Embryonic facial prominence (tissue), 1 donor: ENCODE data around the gene BICD2.

Source experiments
- DNase-seq: peaks from one replicate; pipeline ENCODE4 v3.0.0-alpha.2; 2016; ENCODE audit errors: extremely low spot score

Gene BICD2

GRCh38 chr9:92714787-92715487 is 49.7 kb downstream of the BICD2 start:
- DNase-seq, result no peak

GRCh38 chr9:92714016-92714415 is 50.6 kb downstream of the BICD2 start:
- DNase-seq, result no peak

- no peak for DNase-seq
Observed at GRCh38 chr9:92713528-92713927, 51.1 kb downstream of the BICD2 start.

GRCh38 chr9:92712767-92713166 is 51.9 kb downstream of the BICD2 start:
- no peak for DNase-seq

GRCh38 chr9:92711844-92712243 is 52.8 kb downstream of the BICD2 start:
- DNase-seq, result no peak

GRCh38 chr9:92711146-92711545 is 53.5 kb downstream of the BICD2 start:
- no peak for DNase-seq

GRCh38 chr9:92710368-92710767 is 54.3 kb downstream of the BICD2 start:
- DNase-seq, result no peak

- no peak for DNase-seq
Observed at GRCh38 chr9:92709954-92710353, 54.7 kb downstream of the BICD2 start.

GRCh38 chr9:92709240-92709639 is 55.4 kb downstream of the BICD2 start:
- no peak for DNase-seq

- DNase-seq, result no peak
Observed at GRCh38 chr9:92707530-92707929, 57.1 kb downstream of the BICD2 start.

- no peak for DNase-seq
Observed at GRCh38 chr9:92706218-92706940, 58.3 kb downstream of the BICD2 start.

GRCh38 chr9:92704528-92704927 is 60.1 kb downstream of the BICD2 start:
- no peak for DNase-seq

- DNase-seq, result no peak
Observed at GRCh38 chr9:92696619-92697018, 68.0 kb downstream of the BICD2 start.

- no peak for DNase-seq
Observed at GRCh38 chr9:92686954-92687353, 77.7 kb downstream of the BICD2 start.

- no peak for DNase-seq
Observed at GRCh38 chr9:92685022-92685421, 79.6 kb downstream of the BICD2 start.

GRCh38 chr9:92682269-92682668 is 82.4 kb downstream of the BICD2 start:
- no peak for DNase-seq

GRCh38 chr9:92680166-92681119 is 84.2 kb downstream of the BICD2 start:
- DNase-seq, result no peak

- DNase-seq, result no peak
Observed at GRCh38 chr9:92679413-92680165, 85.0 kb downstream of the BICD2 start.

GRCh38 chr9:92671323-92671722 is 93.3 kb downstream of the BICD2 start:
- no peak for DNase-seq

GRCh38 chr9:92669890-92670708 is 94.5 kb downstream of the BICD2 start, which contains the start of gene IPPK:
Gene IPPK, minus strand, starts transcription at chr9:92670131. Its CDS starts 143 bp downstream, at chr9:92669988.
- peak; percentile 98 for DNase-seq

GRCh38 chr9:92669527-92669889 is 95.1 kb downstream of the BICD2 start:
- no peak for DNase-seq
